Fibroblast of gingiva (primary cell): ENCODE results near the gene SAT1.

ENCODE experiments used
- DNase-seq: peaks from one replicate; pipeline ENCODE4 v3.0.0-alpha.2; 2011; ENCODE audit warnings: low read depth

Gene SAT1

DNA sequence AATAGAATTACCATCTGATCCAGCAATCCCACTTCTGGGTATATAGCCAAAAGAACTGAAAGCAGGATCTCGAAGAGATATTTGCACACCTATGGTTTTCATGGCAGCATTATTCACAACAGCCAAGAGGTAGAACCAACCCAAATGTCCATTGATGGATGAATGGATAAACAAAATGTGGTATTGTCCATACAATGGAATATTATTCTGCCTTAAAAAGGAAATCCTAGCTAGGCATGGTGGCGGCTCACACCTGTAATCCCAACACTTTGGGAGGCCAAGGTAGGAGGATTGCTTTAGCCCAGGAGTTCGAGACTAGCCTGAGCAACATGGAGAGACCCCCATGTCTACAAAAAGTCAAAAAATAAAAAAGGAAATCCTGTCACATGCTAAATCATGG lies 27.3 kb downstream of the SAT1 start:
- no peak for DNase-seq

DNA sequence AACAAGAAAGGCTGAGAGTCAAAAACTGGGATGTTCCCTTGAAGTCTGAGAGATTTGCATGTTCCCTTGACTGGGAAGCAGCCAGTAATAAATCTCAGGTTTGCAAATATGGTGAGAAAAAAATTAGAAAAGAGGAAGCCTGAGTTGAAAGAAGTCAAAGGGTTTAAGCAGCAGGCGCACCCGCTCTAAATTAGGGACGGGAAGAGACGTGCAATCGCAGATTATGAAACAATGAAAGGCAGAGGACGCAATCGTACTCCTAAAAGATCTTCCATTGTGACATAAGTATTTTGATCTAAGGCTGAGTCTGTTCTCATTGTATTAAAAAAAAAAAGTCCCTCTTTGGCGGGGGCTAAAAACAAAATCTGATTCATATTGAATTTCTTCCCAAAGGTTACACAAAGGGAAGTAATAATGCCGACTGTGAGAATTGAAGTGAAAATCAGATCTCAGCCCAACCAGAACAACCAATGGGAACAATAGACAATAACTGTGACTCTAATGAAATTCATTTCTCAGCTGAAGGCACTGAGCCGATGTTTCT lies 28.2 kb downstream of the SAT1 start:
- DNase-seq: peak; percentile 10

DNA sequence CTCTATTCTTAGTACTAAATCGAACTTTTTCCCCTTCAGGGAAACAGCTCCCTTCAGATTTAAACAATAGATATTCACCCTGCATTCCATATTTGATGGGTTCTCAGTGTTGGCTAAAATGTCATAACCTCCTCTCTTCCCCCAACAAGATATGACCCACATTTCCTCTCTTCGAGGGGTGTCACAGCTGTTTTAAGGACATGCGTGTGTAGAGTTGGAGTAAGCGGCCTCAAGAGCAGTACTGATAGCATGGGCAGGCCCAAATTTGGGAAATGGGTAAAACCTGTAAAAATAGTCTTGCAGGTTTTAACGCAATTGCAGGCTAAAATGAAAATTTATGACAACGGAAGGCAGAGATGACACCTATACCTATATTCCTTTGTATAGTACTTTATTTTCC lies 28.7 kb downstream of the SAT1 start:
- no peak for DNase-seq

DNA sequence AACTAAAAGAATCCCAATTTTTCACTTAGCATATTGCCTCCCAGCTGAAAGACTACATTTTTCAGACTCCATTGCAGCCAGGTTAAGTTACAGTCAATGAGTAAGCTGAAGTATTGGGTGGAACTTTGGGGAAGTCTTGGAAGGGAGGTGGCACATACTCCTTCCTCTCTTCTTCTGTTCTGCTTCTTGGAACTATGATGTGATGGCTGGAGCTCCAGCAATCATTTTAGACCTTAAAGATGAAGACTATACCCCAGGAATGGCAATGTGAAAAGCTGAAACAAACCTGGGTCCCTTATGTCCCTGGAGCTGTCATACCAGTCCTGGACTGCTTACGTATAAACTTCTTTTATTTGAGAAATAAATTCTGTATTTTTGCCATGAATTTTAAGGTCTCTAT lies 30.8 kb downstream of the SAT1 start:
- DNase-seq: no peak

DNA sequence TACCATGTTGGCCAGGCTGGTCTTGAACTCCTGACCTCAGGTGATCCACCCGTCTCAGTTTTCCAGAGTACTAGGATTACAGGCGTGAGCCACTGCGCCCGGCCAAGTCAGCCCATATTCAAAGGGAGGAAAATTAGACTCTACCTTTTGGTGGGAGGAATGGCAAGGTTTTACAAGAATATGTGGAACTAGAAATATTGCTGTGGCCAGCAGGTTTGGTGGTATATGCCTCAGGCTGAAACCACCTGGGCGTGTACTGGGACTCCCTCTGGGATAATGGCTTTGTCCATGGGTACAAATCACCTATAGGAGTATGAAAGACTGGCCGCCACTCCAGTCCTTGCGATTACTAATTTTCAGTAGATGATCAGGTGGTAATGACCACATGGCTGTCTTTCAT lies 32.4 kb downstream of the SAT1 start:
- DNase-seq: no peak

DNA sequence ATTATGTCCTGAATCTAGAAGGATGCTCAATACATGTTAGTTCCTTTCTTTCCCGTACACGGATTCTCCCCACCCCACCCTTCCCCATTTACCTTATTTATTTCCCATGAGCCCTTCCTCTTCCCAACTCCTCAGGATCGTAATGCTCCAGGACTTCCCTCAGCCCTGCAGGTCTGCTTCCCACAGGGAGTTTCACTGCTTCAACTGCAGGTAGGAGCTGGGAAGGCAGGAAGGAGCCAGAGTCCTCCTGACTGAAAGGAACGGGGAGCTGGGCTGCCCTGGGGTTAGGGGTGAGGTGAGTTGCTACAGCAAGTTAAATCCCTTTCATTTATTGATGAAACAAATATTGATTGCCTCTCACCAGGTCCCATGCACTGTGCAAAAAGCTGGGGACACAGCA lies 33.2 kb downstream of the SAT1 start:
- no peak for DNase-seq

DNA sequence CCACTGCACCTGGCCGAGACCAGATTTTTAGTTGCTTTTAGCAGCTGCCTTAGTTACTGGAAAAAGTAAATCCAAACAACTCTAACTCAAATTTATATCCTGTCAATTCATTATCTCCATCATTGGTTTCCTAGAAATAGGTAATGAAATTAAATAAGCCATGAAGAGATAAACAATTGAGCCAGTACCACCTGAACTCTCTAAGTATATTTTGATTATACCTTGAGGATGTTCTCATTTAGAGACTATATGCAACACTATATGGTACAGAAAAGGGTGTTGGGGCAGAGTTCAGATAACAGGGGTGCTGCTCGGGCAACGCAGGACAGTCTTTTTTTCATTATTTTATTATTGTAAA lies 35.0 kb downstream of the SAT1 start:
- DNase-seq: no peak

DNA sequence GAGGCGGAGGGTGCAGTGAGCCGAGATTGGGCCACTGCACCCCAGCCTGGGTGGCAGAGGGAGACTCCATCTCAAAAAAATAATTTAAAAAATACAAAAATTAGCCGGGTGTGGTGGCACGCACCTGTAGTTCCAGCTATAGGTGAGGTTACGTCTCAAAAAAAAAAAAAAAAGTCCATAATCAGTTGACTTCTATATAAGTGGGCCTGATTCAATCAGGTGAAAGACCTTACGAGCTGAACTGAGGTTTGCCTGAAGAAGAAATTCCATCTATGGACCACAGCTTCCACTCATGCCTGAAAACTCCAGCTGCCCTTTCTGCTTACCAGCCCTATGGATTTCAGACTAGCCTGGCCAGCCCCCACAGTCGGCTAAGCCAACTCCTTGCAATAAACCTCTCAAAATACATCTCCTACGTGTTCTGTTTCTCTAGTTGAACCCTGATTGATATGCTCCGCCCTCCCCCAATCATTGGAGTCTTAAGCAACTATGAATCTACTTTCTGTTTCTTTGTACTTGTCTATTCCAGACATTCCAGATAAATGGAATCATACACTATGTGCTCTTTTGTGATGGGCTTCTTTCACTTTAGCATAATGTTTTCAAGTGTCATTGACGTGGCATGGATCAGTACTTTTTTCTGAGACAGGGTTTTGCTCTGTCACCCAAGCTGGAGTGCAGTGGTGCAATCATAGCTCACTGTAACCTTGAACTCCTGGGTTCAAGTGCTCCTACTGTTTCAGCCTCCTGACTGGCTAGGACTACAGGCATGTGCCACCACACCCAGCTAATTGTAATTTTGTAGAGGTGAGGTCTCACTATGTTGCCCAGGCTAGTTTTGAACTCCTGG lies 36.6 kb downstream of the SAT1 start:
- DNase-seq: no peak

DNA sequence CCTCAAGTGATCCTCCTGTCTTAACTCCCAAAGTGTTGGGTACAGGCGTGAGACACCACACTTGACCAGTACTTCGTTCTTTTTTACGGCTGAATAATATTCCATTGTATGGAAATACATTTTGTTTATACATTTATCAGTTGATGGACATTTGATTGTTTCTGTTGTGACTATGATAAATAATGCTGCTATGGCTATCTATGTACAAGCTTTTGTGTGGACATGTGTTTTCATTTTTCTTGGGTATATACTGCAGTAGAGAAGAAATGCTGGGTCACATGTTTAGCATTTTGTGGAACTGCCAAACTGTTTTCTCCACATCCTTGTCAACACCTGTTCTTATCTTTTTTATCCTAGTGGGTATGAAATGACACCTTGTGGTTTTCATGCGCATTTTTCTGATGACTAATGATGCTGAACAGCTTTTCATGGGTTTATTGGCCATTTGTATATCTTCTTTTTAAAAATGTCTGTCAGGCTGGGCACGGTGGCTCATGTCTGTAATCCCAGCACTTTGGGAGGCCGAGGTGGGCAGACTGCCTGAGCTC lies 37.3 kb downstream of the SAT1 start:
- DNase-seq: no peak

DNA sequence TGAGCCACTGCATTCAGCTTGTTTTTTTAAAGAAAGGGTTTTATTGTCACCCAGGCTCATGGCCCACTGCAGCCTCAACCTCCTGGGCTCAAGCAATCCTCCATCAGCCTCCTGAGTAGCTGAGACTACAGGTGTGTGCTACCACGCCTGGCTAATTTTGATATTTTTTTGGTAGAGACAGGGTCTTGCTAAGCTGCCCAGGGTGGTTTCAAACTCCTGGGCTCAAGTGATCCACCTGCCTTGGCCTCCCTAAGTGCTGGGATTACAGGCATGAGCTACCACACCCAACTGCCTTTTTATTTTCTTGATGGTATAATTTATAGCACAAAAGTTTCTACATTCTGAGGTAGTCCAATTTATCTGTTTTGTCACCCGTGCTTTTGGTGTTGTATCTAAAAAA lies 38.9 kb downstream of the SAT1 start:
- no peak for DNase-seq

DNA sequence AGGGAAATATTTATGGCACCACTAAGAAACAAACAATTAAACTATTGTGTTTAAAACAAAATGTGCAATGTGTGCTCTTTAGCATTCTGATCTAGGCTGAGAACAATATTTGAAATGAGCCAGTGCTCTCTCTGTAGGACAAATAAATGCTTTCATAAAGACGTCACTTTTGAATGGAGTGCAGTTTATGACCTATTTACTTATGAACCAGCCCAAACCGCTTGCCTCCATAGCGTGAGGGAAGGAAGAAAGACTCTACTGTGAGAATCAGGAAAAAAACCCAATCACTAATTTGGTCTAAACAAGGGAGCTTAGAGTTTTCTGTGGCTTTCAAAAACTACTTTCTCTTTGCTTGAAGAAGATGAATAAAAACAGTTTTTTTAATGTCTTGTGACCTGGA lies 39.4 kb downstream of the SAT1 start:
- DNase-seq: no peak

DNA sequence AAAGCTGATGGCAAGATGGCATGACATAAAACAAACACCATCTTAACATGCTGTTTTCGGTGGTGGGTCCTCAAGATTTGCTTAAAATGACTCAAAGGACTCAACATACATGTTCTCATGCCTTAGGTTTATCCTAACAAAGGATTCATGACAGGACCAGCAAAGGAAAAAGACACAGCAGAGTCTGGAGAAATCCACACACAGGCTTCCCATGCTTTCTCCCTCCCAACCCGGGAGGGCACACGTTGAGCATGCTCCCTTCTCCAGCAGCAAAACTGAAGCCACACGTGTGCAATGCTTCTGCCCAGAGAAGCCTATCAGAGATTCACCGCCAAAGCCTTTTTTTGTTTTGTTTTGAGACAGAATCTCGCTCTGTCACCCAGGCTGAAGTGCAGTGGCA lies 39.9 kb downstream of the SAT1 start:
- DNase-seq: no peak

DNA sequence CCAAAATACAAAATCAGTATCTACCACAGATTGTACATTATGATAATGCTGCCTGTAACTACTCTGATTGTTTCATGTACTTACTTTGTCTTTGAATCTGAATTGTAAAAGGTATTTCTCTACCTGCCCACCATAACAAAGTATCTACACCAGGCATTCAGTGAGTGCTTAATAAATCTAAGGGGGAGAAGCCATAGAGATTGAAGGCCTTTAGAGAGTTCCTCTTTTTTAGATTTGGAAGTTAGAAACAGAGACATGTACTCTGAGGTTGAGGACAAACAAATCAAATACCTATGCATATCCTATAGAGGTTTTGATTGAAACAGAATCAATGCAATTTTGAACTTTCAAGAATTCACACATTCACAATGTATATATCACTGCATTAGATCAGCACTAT lies 42.7 kb downstream of the SAT1 start:
- DNase-seq: no peak

DNA sequence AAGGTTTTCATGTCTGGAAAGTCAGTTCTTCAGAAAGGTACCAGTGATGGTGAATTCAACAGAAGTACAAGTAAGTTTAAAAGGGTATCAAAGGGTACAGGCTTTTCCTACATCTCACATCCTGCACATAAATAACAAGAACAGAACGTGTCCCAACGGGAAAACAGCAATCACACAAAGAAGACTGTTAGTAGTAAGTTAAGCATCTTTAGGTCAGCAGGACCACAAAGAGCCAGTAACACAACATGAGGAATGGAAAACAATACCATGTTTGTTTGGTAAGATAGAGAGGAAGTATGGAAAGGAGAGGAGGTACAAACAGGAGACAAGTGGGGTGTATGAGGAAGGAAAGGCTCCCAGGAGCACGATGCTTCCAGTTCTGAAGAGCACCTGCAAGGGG lies 43.2 kb downstream of the SAT1 start:
- DNase-seq: no peak

DNA sequence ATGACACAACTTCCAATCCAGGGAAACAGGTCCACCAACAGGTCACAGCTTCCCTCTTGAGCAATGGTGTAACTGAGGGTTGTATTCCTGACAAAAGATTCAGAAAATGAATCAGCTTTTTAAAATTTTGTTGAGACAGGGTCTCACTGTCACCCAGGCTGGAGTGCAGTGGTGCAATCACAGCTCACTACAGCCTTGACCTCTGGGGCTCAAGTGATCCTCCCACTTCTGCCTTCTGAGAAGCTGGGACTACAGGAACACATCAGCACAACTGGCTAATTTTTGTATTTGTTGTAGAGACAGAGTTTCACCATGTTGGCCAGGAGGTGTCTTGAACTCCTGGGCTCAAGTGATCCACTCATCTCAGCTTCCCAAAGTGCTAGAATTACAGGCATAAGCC lies 43.7 kb downstream of the SAT1 start:
- no peak for DNase-seq

DNA sequence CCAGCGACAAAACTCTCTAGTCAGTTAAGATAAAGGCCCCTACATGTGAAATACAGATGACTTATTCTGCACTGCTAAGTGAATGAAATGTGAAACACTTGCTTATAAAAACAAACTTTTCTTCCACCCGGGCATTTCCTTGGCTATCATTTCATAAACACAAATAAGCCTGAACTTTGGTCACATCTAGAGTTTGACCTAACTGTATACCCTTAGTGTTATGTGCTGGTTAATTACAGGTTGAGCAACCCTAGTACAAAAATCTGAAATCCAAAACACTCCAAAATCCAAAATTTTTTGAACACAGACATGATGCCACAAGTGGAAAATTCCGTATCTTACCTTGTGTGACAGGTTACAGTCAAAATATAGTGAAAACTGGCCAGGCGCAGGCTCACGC lies 45.9 kb downstream of the SAT1 start:
- peak; percentile 45 for DNase-seq

DNA sequence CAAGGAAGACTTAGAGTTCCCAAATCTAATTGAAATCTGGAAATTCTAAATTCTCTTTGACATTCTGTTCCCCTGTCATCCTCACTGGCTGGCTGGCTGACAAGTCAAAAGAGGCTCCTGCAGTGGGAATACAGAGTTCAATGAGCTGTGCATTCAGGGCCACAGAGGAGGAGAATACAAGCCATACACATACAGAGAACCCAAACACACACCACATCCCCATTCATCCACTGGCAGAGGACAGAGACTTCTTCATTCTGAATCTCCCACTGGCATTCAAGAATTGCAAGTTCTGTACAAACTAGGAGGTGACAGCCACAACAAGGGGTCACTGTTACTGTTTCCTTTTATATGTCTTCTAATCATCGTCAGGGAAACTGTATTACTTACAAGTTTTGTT lies 49.7 kb downstream of the SAT1 start:
- no peak for DNase-seq
